ENCODE data around the gene URM1.

The URM1 gene

GRCh38 chr9:128365525-128365924, 5.6 kb upstream of the URM1 start:
- DNase-seq (ENCODE audit: low spot score) = no peak
- no peak for TF ChIP-seq CTCF (IDR thresholded peaks at IDR 0.05; ENCODE audit: extremely low read depth, missing control alignments)

DNA sequence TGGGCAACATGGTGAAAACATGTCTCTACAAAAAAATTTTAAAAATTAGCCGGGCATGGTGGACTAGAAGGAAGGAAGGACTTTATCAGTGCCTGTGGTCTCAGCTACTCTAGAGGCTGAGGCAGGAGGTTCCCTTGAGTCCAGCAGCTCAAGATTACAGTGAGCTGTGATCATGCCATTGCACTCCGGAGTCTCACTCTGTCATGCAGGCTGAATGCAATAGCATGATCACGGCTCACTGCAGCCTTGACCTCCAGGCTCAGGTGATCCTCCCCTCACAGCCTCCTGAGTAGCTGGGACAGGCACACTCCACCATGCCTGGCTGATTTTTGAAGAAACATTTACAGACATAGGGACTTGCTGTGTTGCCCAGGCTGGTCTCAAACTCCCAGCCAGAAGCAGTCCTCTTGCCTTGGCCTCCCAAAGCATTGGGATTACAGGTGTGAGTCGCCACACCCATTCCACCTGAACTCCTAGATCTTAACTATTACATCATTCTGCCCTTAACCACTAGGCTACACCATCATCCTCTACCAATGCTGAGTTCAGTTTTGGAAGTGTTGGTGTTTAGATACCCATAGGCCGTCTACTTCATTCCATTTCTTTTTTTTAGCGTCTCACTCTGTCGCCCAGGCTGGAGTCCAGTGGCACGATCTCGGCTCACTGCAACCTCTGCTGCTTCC, 2.0 kb upstream of the URM1 start:
- DNase-seq (ENCODE audit: low spot score) = no peak
- no peak for TF ChIP-seq CTCF (IDR thresholded peaks at IDR 0.05; ENCODE audit: extremely low read depth, missing control alignments)

DNA sequence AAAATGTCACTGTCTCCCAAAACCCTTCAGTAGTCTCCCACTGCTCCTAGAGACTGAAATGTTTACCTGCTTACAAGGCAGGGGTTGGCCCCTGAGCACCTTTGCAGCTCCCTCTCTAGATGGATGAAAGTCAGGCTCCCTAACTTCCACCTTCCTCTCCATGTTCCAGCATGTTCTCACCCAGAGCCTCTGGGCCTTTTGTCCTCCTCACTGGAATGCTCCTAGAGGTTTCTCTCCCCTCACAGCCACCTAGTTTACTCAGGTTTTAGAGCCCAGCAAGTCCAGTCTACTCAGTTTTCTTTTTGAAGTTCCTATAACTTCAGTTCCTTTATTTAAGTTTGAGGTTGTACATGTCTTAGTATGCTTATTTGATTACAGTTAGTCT, 815 bp upstream of the URM1 start:
- DNase-seq (ENCODE audit: low spot score) = no peak

GRCh38 chr9:128371630-128372117, 500 bp downstream of the URM1 start:
- DNase-seq (ENCODE audit: low spot score) = no peak
- no peak for TF ChIP-seq CTCF (IDR thresholded peaks at IDR 0.05; ENCODE audit: extremely low read depth, missing control alignments)

More for the DNA sequence above, 815 bp upstream of the URM1 start:
- no peak for TF ChIP-seq CTCF (IDR thresholded peaks at IDR 0.05; ENCODE audit: extremely low read depth, missing control alignments)

- DNase-seq (ENCODE audit: low spot score) = no peak
- TF ChIP-seq CTCF (IDR thresholded peaks at IDR 0.05; ENCODE audit: extremely low read depth, missing control alignments) = no peak
These were observed 1.0 kb downstream of the URM1 start for GRCh38 chr9:128372188-128372641.

DNA sequence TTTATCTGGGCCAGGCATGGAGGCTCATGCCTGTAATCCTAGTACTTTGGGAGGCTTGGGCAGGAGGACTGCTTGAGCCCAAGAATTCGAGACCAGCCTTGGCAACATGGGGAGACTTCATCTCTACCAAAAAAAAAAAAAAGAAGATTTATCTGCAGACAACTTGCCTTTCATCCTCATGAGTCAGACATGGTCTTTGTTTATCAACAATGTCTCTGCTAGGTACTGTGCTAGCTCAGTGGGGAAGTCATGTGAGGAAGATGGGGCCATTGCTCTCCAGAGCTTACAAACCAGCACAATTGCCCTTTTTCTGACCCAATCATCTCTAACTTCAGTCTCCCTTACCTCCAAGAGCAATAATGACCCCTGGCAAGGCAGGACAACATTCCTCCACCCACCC, 1.6 kb downstream of the URM1 start:
- TF ChIP-seq CTCF (IDR thresholded peaks at IDR 0.05; ENCODE audit: extremely low read depth, missing control alignments) = no peak
- no peak for DNase-seq (ENCODE audit: low spot score)

GRCh38 chr9:128374221-128374675, 3.1 kb downstream of the URM1 start:
- TF ChIP-seq CTCF (IDR thresholded peaks at IDR 0.05; ENCODE audit: extremely low read depth, missing control alignments) = no peak
- no peak for DNase-seq (ENCODE audit: low spot score)
